PC-3 (cell line): ENCODE data around the gene S100A3. TPM values are rescaled to one million over a fixed set of nuclear protein-coding genes. Genes with fewer than 3 reads are reported as not detected.

ENCODE experiments used
- ATAC-seq: fragments of 200-7000 bp; cut with Tn5 transposase; 2 replicates; pipeline ENCODE4 v1.9.1; 2020; ENCODE audit warnings: mild to moderate bottlenecking, moderate library complexity
- Bru-seq: library from RNA; stranded (reverse); fragments of 400-500 nt; gene quantifications from one replicate; lab custom pipeline; 2021; lab: Mats Ljungman, UMichigan
- BruChase-seq, 2 experiments: library from RNA; stranded (reverse); fragments of 400-500 nt; gene quantifications; one replicate each; lab custom pipeline; 2021; lab: Mats Ljungman, UMichigan
- BruUV-seq: library from RNA; stranded (reverse); fragments of 400-500 nt; replicated peaks from 2 replicates; lab custom pipeline; 2021; lab: Mats Ljungman, UMichigan
- CTCF ChIA-PET: fragments of 300-600 bp; sonication (Branson Sonifier 250); formaldehyde crosslinking; loops from one replicate; lab custom pipeline; 2022; ENCODE audit warnings: antibody characterized with exemption; lab: Charles Lee
- POLR2A ChIA-PET: fragments of 300-600 bp; sonication (Branson Sonifier 250); formaldehyde crosslinking; loops from one replicate; lab custom pipeline; 2022; ENCODE audit warnings: antibody characterized with exemption; ENCODE audit not compliant: unreplicated experiment; lab: Charles Lee
- DNase-seq: peaks from one replicate; pipeline ENCODE4 v3.0.0-alpha.2; 2015
- H2AFZ ChIP-seq: fragments of 300-600 bp; sonication (generic); 2 replicates; pipeline ENCODE4 v1.6.0; 2016; ENCODE audit warnings: antibody characterized with exemption, low read length
- H3F3A ChIP-seq: fragments of 300-600 bp; sonication (generic); one replicate; pipeline ENCODE4 v1.6.0; 2017; ENCODE audit warnings: antibody characterized with exemption, low read length, control low read depth, mild to moderate bottlenecking; ENCODE audit not compliant: unreplicated experiment
- H3K27ac ChIP-seq: fragments of 300-600 bp; sonication (generic); 2 replicates; pipeline ENCODE4 v1.5.1; 2016; ENCODE audit warnings: mild to moderate bottlenecking, low read length
- H3K27me3 ChIP-seq: fragments of 300-600 bp; sonication (generic); 2 replicates; pipeline ENCODE4 v1.6.1; 2016; ENCODE audit warnings: low read length, mixed read lengths
- H3K36me3 ChIP-seq: fragments of 300-600 bp; sonication (generic); 2 replicates; pipeline ENCODE4 v1.6.1; 2016; ENCODE audit warnings: low read depth, mixed run types, low read length, mixed read lengths
- H3K4me1 ChIP-seq: fragments of 300-600 bp; sonication (generic); 2 replicates; pipeline ENCODE4 v1.5.1; 2016; ENCODE audit warnings: low read length; ENCODE audit not compliant: insufficient read depth
- H3K4me2 ChIP-seq: fragments of 300-600 bp; sonication (generic); 2 replicates; pipeline ENCODE4 v1.6.0; 2016; ENCODE audit warnings: low read length
- H3K4me3 ChIP-seq: fragments of 300-600 bp; sonication (generic); 2 replicates; pipeline ENCODE4 v1.5.1; 2016; ENCODE audit warnings: mild to moderate bottlenecking, low read length, mixed read lengths
- H3K79me2 ChIP-seq: fragments of 300-600 bp; sonication (generic); 2 replicates; pipeline ENCODE4 v1.6.1; 2017; ENCODE audit warnings: low read length, mixed read lengths
- H3K9ac ChIP-seq: fragments of 300-600 bp; sonication (generic); 2 replicates; pipeline ENCODE4 v1.6.0; 2016; ENCODE audit warnings: mild to moderate bottlenecking, low read length
- H3K9me2 ChIP-seq: fragments of 300-600 bp; sonication (generic); replicated peaks from 2 replicates; pipeline ENCODE4 v1.6.1; 2016; ENCODE audit warnings: mixed run types, low read length, mixed read lengths
- H3K9me3 ChIP-seq: fragments of 300-600 bp; sonication (generic); 2 replicates; pipeline ENCODE4 v1.6.1; 2016; ENCODE audit warnings: low read length, mixed read lengths
- H4K20me1 ChIP-seq: fragments of 300-600 bp; sonication (generic); 2 replicates; pipeline ENCODE4 v1.6.1; 2016; ENCODE audit warnings: low read length, mixed read lengths
- EZH2 ChIP-seq: fragments of 300-600 bp; sonication (generic); IDR thresholded peaks from one replicate; pipeline ENCODE4 v1.6.1; 2017; ENCODE audit warnings: antibody characterized with exemption, mild to moderate bottlenecking, low read length; ENCODE audit not compliant: unreplicated experiment
- EZH2phosphoT487 ChIP-seq: fragments of 300-600 bp; sonication (generic); IDR thresholded peaks from 2 replicates; pipeline ENCODE4 v1.6.1; 2018; ENCODE audit warnings: mild to moderate bottlenecking, antibody characterized with exemption, low read length, borderline replicate concordance
- intact Hi-C: fragments of 100-400 bp; cut with micrococcal nuclease; formaldehyde crosslinking; loops from 2 replicates; pipeline ENCODE4 v1.9.0; 2023
- long read RNA-seq: library from polyadenylated mRNA; unstranded; transcript quantifications from one replicate; pipeline ENCODE4 v2.0.0, GENCODE V29; 2021; ENCODE audit not compliant: unreplicated experiment
- total RNA-seq: library from RNA; depleted of rRNA; stranded (reverse); fragments of >200 nt; gene quantifications from 2 replicates; pipeline ENCODE4 v1.2.3, GENCODE V29; 2014; rRNA removed
- TF ChIP-seq, protein P1 (sequence below): fragments of 300-600 bp; sonication (generic); conservative IDR thresholded peaks from 2 replicates; pipeline ENCODE4 v1.5.1; 2017; ENCODE audit warnings: antibody characterized with exemption, low read depth, mild to moderate bottlenecking, low read length

The S100A3 gene, protein sequence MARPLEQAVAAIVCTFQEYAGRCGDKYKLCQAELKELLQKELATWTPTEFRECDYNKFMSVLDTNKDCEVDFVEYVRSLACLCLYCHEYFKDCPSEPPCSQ
- total RNA-seq (4.6 and 7.9 TPM in 2 replicates), Bru-seq, nascent RNA (percentile 67 among the genes with signal in this experiment), BruChase-seq, experiment 1, labeled RNA remaining after a 6-hour chase (percentile 87 among the genes with signal in this experiment), BruChase-seq, experiment 2, labeled RNA remaining after a 2-hour chase (percentile 77 among the genes with signal in this experiment)
- long read RNA-seq, partial matches to known transcripts: 2 of 6 reads
- long read RNA-seq, other reads (novel, unspliced or antisense): 3 of 6 reads

DNA sequence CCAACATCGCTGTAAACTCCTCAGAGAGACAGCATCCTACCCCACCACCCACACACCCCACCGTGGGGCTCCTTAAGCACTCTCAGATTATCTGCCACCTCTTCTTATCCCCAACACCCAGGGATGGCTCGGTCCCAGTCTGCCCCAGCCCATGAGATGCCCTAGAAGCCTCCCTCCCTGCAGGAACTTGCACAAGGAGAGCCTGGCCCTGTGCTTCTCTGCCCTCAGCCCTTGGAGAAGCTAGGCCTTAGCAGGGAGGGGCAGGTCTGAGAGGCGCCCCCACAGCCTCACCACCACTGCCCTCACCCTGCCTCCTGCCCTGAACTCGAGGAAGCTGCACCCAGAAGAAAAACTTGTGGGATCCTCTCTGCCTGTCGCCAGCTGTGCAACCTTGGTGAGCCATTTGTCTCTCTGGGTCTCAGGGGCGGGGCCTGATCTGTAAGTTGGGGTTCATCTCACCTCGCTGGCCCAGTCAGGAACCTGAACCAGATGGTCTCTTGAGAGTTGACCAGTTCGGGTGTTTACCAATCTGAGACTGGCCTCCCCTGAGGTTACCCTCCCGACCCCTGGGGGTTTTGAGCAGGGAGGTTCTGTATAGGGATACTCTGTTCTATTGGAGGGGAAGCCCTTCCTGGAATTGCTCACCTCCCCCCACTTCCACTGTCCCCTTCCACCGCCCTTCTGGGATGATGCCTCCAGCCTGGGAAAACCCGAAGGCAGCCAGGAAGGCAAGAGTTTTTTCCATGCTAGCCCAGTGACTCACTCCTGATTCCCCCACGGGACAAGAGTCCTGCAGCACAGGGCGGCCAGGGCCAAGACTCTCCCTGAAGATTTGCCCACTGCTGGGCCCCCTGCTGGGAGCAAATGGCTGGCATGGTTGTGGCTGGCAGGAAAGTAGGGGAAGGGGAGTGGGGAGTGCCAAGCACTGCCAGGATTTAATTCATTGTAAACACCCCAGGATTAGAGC, at the start of gene S100A3:
Gene S100A3, minus strand, starts transcription at position 537 of the 967 bp plus-strand sequence. CDS start 773 bp downstream, outside the sequence.
- H3K79me2 ChIP-seq: peaks cover 8% of the 10 kb centered on the region
- no peak within 1 kb of the TSS for H3K4me3 ChIP-seq
- no TSS peak for BruUV-seq
- DNase-seq: peak; percentile 83
- no peaks in the 10 kb centered on the region for H3K9me3 ChIP-seq
- TF ChIP-seq, protein P1, sequence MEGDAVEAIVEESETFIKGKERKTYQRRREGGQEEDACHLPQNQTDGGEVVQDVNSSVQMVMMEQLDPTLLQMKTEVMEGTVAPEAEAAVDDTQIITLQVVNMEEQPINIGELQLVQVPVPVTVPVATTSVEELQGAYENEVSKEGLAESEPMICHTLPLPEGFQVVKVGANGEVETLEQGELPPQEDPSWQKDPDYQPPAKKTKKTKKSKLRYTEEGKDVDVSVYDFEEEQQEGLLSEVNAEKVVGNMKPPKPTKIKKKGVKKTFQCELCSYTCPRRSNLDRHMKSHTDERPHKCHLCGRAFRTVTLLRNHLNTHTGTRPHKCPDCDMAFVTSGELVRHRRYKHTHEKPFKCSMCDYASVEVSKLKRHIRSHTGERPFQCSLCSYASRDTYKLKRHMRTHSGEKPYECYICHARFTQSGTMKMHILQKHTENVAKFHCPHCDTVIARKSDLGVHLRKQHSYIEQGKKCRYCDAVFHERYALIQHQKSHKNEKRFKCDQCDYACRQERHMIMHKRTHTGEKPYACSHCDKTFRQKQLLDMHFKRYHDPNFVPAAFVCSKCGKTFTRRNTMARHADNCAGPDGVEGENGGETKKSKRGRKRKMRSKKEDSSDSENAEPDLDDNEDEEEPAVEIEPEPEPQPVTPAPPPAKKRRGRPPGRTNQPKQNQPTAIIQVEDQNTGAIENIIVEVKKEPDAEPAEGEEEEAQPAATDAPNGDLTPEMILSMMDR: peak; percentile 68
- no peak for TF ChIP-seq EZH2phosphoT487
- no peaks in the 10 kb centered on the region for H3K9me2 ChIP-seq
- peak within 1 kb of the TSS; percentile 36; the same call in 1 of the 2 replicates for H2AFZ ChIP-seq
- peak within 1 kb of the TSS; percentile 72 for H3K9ac ChIP-seq
- H3K4me1 ChIP-seq: peaks cover 42% of the 10 kb centered on the region
- H3K27ac ChIP-seq: peak within 1 kb of the TSS; percentile 80
- no peaks in the 10 kb centered on the region for H3K36me3 ChIP-seq
- no peaks in the 10 kb centered on the region for H3K27me3 ChIP-seq
- H3F3A ChIP-seq: no peaks in the 10 kb centered on the region
- intact Hi-C loops: loop anchor here (5.0 kb wide), 1 partner anchor 37 kb away; no protein-coding TSS in a partner anchor
- no peaks in the 10 kb centered on the region for H4K20me1 ChIP-seq
- H3K4me2 ChIP-seq: peak within 1 kb of the TSS; percentile 33
- POLR2A ChIA-PET: no interaction called here
- ATAC-seq: peak; percentile 57
- CTCF ChIA-PET: no interaction called here

DNA sequence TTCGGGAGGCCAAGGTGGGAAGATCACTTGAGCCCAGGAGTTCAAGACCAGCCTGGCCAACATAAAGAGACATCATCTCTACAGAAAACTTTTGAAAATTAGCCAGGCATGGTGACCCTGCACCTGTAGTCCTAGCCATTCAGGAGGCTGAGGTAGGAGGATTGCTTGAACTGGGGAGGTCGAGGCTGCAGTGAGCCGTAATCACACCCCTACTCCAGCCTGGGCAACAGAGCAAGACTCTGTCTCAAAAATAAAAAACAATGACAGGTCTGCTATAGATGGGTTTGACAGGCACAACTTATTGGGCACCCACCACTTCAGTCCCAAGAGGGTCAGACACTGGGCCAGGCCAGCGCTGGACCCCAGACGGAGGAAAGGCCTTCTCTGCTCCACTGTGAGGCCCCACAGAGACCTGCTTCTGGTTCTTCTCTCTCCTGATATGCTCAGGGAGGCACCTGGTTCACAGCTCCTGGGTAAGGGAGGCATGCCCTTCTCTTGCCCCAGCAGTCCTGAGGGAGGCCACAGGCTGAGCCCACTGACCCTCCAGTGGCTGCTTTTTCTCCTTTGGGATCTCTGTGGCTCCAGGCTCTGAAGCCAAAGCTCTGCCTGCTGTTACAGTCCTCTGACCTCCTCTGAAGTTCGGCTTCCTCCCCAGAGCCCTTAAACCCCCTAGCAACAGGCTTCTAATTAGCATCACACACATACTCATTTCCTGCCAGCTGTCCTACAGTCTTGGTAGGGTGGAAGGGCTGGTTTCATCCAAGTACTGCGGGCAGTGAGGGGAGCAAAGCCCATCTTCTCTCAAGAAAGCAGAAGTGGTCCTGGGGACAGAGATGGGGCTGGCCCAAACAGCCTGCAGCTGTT, 49.5 kb upstream of the S100A3 start:
- Histone ChIP-seq H3K9me3 (no peaks in the 10 kb centered on the region), H3K4me3 (no peak overlapping the region), H4K20me1 (no peaks in the 10 kb centered on the region), H3K4me1 (no peaks in the 10 kb centered on the region), H3K36me3 (peaks cover 7% of the 10 kb centered on the region; the same call in 1 of the 2 replicates), H3K27me3 (no peaks in the 10 kb centered on the region), H3K9ac (no peak overlapping the region), H3K27ac (no peak overlapping the region), H2AFZ (no peak overlapping the region), H3K4me2 (no peak overlapping the region), H3F3A (no peaks in the 10 kb centered on the region), H3K79me2 (no peaks in the 10 kb centered on the region), H3K9me2 (no peaks in the 10 kb centered on the region)
- peak; percentile 26 for ATAC-seq
- ChIA-PET POLR2A (interaction anchor here (0.6 kb wide), 1 partner anchor 22 kb away, joined by 6 read pairs; no protein-coding TSS in a partner anchor), CTCF (interaction anchor here (1.0 kb wide), 1 partner anchor 26 kb away, joined by 8 read pairs; no protein-coding TSS in a partner anchor)
- no peak for DNase-seq
- no TSS peak for BruUV-seq
- TF ChIP-seq EZH2 (no peak), EZH2phosphoT487 (no peak)
- TF ChIP-seq, protein P1: no peak
- intact Hi-C loops: no loop called here
